ENCODE data around the gene NR3C2.
A peak's percentile ranks its signal among the peaks of the same experiment; 100 is the strongest.

NR3C2 gene

GRCh38 chr4:148435654-148436406 is 6.4 kb downstream of the NR3C2 start:
- DNase-seq (ENCODE audit: low spot score) (no peak), FAIRE-seq (no peak)

- FAIRE-seq = no peak
- DNase-seq (ENCODE audit: low spot score) = no peak
These were observed 8.0 kb downstream of the NR3C2 start for GRCh38 chr4:148434075-148434773.

GRCh38 chr4:148431401-148431800 is 10.8 kb downstream of the NR3C2 start:
- no peak for FAIRE-seq
- DNase-seq (ENCODE audit: low spot score) = peak; percentile 3

- FAIRE-seq = no peak
- no peak for DNase-seq (ENCODE audit: low spot score)
These were observed 11.4 kb downstream of the NR3C2 start for GRCh38 chr4:148430854-148431253.

DNA sequence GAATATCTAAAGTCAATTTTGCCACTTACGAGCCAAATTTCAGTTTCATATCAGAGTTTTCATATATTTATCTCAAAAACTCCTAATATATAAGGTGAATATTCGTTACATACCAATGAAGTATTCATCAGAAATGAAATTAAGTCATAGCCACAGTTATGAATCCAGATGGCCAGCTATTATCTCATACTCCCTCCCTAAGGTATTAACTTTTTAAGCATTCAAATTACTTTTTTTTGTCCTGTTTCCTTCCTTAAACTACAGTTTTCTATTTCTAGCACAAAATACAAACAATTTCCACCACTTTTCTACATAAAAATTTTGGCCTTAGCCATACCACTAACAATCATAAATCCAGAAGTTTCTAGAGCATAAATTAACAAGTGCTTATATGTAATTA is 13.0 kb downstream of the NR3C2 start:
- FAIRE-seq (no peak), DNase-seq (ENCODE audit: low spot score) (no peak)

GRCh38 chr4:148426643-148427042 is 15.6 kb downstream of the NR3C2 start:
- DNase-seq (ENCODE audit: low spot score) (no peak), FAIRE-seq (no peak)

DNA sequence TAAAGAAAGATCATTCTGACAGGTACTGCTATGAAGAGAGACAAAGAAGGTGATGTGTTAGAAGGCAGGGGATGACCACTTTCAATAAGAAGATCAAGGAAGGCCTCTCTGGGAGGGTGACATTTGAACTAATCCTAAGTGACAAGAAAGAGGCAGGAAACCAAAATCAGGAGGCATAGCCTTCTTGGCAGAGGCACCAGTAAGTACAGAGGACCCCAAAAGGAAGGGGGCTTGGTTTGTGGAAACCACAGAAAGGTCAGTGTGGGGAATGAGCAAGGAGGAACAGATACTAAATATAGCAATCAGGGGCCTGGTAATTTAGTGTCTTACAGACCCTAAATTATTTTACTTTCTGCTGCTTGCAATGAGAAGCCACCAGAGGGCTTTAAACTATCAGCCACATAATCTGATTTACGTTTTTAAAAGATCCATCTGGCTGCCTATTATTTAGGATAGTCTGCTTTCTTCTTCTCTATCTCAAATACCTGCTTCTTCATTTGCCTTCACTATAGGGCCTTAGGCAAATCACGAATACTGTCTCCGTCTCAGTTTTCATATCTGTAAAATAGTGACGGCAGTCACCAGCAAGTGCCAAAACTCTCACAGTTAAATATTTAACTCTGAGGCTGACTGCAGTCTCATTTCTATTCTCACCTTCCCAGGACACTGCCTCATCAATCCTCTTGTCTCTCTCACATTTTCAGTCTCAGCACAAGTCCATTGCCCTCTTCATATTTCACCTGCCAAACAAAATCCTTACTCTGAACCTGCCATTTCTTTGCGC is 16.7 kb downstream of the NR3C2 start:
- DNase-seq (ENCODE audit: low spot score) (no peak), FAIRE-seq (no peak)

- no peak for DNase-seq (ENCODE audit: low spot score)
- no peak for FAIRE-seq
These were observed 21.8 kb downstream of the NR3C2 start for GRCh38 chr4:148420397-148420796.

- no peak for FAIRE-seq
- DNase-seq (ENCODE audit: low spot score) = no peak
These were observed 26.7 kb downstream of the NR3C2 start for GRCh38 chr4:148415500-148415899.

GRCh38 chr4:148412460-148412994 is 29.7 kb downstream of the NR3C2 start:
- no peak for FAIRE-seq
- no peak for DNase-seq (ENCODE audit: low spot score)

DNA sequence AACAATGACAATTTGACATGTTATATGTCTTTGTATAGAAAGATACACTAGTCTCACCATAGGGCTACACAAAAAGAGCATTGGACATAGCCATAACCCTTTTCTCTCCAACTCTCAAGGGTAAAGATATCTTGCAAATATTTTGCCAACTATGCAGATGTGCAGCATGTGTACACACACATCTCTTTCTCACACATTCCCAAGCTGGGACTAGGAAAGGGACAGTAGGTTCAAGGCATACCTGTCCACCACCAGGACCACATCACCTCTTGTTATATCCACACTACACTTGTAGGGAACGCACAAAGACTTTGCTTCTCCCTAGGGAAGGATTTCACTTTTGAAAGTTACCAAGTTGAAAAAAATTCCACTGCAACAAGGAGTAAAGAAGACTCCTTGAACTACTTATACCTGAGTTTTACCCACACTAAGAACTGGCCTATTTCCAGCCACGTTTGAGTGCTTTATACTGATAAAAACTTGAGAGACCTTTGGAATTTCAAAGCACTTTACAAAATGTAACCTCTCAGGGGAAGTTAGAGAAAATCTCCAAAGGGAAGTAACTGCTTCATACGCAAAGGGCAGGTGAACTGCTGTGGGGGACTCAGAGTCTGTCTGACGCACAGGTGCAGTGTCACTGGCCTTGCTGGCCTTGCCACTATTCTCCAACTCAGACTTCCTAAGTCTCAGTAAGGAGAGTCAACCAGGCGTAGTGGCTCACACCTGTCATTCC is 36.9 kb downstream of the NR3C2 start:
- DNase-seq (ENCODE audit: low spot score) = no peak
- no peak for FAIRE-seq

GRCh38 chr4:148398988-148399387 is 43.2 kb downstream of the NR3C2 start:
- FAIRE-seq (no peak), DNase-seq (ENCODE audit: low spot score) (no peak)

- FAIRE-seq (no peak), DNase-seq (ENCODE audit: low spot score) (no peak)
These were observed 44.4 kb downstream of the NR3C2 start for GRCh38 chr4:148397771-148398170.

DNA sequence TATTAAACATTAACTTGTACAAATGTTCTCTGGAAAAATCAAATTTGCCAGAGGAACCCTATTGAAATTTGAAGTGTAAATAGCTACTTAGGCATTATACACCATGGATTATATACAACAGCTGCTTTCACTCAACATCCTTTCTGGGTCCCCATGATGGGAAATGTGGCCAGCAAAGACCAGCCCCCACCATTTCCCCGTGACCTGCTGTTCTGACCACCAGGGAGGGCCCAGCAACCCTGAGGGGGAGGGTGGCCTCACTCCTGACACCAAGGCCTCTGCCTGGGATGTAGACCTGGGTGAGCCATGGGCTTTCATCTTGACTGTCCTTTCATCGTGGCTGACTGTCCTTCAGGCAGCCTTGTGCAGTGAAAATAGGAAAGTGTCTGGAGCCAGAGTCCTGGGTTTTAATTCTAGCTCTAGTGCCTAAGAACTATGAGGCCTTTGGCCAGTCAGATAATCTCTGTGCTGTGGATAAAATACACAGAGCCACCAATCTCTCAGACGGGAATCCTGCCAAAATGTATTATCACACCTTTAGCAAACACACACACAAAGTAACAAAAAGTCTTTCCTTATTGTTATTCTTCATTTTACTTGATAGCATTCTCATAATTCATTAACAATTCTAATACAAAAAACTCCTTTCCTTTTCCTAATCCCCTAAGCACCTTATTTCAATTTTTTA is 45.1 kb downstream of the NR3C2 start:
- FAIRE-seq = no peak
- DNase-seq (ENCODE audit: low spot score) = no peak

GRCh38 chr4:148395771-148396170 is 46.4 kb downstream of the NR3C2 start:
- FAIRE-seq (no peak), DNase-seq (ENCODE audit: low spot score) (no peak)

DNA sequence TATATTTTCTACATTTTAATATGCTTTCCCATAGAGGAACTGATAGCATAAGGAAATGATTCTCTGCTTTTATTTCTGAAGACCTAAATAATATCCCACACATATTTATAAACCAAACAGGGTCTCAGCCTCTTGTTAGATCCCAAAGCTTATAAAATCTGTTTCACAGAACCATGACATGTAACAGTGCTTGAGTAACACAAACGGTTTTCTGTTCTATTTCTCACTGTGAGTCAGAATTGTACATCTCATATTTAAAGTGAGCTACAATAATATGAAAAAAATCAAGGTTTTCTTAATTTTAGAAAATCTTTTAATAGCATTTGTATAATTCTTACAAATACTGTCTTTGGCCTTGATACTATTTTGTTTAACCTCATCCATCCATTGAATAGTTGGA is 51.2 kb downstream of the NR3C2 start:
- FAIRE-seq (no peak), DNase-seq (ENCODE audit: low spot score) (no peak)

DNA sequence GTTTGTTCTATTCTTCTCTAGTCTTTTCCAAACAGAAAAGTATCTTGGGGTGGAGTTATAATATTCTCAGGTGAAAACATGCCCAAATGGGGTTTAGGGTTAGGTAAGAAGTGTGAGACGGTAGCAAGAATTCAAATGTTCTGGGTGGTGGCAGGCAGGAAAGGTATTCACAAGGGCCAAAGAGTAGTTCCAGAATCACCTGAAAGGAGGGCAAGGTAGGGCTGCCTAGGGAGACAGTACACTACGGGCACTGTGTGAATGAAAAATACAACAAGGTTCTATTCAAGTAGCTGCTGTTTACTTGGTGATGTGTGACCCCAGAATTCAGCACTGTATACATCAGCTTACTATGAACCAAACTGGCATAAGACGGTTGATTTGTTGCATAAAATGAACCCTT is 51.9 kb downstream of the NR3C2 start:
- DNase-seq (ENCODE audit: low spot score) (no peak), FAIRE-seq (no peak)

DNA sequence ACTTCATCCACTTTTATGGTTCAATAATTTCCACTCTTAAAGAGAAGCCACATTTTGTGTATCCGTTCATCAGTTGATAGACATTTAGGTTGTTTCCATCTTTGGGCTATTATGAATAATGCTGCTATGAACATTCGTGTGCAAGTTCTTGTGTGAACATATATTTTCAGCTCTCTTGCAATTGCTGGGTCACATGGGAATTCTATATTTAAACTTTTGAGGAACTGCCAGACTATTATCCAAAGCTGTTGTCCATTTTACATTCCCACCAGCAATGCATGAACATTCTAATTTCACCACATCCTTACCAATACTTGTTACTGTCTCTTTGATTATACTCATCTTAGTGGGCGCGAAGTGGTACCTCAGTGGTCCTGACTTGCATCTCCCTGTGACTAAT is 61.9 kb downstream of the NR3C2 start:
- DNase-seq (ENCODE audit: low spot score) = no peak

DNA sequence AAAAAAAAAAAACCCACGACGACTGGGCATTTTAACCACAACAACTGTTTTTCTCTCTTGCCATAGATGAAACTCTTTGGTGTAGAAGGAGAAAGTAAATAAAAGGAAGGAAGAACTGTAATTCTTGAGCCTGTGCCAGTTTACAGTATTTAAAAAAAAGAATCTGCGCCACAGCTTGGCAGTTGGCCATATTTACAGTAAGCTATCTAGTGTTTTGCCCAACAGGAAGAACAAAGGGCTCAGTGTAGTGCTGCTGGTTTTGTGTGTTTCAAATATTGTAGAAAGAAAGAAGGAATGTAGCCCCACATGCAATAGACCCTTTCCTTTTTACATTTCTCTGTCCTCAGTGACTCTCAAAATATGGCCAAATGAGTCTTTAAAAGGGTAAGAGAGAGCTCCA is 66.1 kb downstream of the NR3C2 start:
- DNase-seq (ENCODE audit: low spot score) (no peak), FAIRE-seq (no peak)

More for the DNA sequence above, 61.9 kb downstream of the NR3C2 start:
- no peak for FAIRE-seq

DNA sequence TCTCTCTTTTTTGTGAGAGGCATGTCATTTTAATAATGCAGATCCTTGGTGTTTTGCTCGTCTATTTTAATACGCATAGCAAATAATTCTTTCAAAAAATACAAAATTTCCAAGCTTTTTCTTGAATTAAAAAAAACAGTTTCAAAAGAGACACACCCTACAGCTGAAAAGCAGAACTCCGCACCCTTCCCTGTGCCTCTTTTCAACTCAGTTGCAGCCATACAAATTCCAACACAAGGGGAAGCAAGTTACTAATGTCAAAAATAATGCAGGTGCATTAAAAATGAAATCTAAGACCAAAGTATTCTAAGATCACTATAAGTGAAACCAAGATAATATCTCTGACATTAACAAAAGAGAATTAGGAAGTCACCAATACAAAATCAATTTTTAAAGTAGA is 66.6 kb downstream of the NR3C2 start:
- FAIRE-seq = no peak
- no peak for DNase-seq (ENCODE audit: low spot score)

GRCh38 chr4:148373093-148373492 is 69.1 kb downstream of the NR3C2 start:
- DNase-seq (ENCODE audit: low spot score) (no peak), FAIRE-seq (no peak)

Measured in RCC 7860 (cell line).